Stimulated activated CD8-positive, alpha-beta memory T cell treated with anti-CD3 and anti-CD28 coated beads, Interleukin-4, amount 100 ng/mL, for 24 hours (primary cell): ENCODE data around the gene SPG7.

ENCODE experiments used
- DNase-seq: peaks from one replicate; pipeline ENCODE4 v3.0.0-alpha.2; 2020; ENCODE audit warnings: low read depth

SPG7 gene

DNA sequence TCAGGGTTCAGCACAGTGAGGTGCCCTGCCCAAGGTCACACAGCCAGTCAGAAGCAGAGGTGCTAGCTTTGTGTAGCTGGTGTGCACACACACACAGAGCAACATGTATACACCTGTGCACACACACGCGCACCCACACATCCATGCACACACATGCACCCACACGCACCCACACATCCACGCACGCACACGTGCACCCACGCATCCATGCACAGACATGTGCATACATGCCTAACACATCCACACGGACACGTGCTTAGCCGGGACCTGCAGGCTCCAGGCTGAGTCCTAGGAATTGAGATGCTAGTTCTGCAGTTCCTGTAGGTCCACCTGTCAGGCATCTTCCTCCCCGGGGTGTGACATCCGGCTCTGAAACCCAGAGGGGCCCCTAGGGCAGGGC is 92.2 kb downstream of the SPG7 start:
- no peak for DNase-seq

DNA sequence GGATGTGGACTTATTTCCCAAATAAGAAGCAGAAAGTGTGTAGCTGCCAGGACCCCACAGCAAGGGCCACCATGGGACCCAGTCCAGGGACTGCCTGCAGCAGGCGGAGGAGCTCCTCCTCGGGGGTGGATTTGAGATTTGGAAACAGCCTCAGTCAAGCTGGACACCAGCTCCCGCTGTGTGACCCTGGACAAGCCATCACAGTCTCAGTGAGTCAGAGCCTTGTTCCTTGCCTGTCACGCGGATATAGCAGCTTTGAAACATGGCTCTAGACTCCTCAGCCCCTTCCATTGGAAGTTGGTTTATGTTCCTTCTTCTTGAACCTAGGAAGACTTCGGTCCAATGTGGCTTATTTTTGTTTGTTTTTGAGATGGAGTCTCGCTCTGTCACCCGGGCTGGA is 92.8 kb downstream of the SPG7 start:
- DNase-seq, result no peak

DNA sequence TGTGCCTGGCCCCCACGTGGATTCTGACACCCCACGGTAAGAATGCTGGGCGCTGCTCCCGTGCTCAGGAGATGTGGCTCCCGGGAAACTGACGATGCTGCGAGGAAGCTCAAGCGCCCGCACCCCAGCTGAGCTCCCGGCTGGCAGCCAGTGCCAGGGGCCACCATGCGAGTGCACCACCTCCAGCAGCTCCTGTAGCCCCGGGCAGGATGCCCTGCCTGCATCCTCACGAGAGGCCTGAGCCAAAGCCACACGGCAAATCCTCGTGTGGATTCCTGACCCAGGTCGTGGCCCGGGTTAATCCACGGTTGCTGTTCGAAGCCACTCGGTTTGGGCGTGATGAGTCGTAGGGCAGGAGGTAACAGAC is 93.7 kb downstream of the SPG7 start:
- DNase-seq, result no peak

DNA sequence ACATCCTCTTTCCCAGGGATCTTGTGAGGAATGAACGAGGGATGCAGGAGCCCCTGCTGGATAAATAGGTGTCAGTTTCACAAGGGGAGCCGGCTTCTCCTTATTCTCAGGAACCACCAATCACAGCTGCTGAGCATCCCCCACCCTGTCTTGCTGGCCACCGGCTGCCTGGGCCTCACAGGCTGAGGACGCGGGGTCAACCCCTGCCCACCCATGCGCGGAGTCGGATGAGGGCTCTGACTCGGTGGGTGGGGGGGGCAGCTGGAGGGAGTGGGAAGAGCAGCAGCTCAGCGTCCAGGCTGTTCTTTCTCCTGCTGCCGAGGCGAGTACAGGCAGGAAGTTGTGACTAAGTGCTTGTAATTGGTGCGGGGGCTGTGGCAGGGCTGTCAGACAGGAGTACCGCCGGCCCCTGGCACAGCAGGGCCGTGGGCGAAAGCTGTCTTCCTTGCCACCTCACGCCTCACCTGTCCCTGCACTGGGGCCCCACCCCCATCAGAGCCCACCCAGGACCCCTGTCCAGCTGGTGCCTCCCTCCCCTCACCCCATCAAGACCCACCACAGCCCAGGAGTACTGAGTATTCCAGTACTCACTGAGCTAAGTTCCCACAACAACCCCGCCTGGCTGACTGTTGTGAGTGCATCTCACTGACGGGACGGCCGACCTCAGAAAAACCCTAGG is 94.2 kb downstream of the SPG7 start:
- peak; percentile 58 for DNase-seq

DNA sequence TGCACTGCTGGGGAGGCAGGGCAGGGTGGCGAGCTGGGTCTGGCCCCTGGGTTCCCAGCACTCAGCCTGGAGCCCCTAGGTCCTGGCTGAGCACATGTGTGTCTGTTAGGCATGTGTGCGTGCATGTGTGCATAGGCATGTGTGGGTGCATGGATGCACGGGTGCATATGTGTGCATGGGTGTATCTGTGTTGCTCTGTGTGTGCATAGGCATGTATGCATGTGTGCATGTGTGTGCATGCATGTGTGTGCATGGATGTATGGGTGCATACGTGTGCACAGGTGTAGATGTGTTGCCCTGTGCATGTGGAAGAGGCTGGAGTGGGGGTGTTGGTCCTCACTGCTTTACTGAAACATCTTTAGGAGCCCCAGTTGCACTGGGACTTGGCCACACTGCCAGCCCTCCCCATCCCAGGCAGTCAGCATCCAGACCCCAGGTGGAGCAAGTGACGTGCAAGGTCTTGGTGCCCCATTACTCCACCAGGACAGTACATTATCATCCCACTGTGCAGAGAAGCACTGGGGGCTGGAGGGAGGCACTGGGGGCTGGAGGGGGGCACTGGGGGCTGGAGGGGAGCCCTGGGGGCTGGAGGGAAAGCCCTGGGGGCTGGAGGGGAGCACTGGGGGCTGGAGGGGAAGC is 94.9 kb downstream of the SPG7 start:
- no peak for DNase-seq

DNA sequence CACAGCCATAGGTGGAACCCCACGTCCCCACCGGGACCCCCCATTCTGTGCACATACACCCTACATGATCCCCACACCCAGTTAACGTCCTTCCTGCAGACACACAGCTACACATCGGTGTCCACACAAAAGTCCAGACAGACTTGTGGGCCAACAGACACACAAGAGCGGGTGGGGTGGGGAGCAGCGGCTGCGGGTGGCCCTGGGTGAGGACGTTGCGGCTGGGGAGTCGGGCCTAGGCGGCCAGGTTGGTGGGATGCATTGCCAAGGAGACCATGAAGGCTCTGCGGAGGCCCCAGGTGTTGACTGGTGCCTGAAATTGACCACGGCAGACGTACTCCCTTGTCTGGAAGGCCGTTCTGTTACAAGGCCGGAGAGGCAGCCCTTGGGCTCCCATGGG is 96.6 kb downstream of the SPG7 start:
- no peak for DNase-seq

DNA sequence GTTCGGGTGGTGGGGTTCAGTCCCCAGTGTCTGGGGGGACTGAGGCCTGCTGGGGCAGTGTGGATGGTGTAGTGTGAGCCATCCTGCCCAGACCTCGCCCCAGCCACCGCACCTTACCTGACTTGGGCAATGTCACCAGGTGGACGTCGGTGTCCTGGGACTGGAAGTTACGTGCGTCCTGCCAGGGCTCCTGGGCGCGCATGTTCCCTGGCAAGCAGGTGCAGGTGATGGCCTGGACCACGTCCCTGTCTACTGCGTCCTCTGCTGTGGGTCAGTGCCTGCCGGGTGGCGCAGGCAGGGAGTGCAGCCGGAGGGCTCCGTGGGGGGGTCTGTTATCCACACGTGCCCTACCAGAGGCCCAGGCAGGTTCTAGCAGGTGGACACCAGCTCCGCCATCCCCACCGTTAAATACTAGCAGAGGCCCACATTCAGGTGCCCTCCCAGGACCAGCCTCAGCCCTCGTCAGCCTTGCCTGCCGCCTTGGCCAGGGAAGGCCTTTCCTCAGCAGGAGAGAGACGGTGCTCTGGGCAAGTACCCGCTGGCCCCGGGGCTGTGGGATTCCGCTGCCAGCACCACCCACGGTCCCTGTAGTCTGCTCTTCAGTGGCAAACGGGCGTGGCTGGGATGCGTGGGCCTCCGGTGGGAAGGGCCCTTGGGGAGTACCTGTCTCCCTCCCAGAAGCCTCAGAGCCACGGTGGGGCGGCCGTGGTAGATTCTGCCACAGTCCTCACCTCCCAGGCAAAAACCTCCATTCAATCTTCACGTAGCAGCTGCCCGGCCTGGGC is 97.2 kb downstream of the SPG7 start:
- DNase-seq, result no peak

DNA sequence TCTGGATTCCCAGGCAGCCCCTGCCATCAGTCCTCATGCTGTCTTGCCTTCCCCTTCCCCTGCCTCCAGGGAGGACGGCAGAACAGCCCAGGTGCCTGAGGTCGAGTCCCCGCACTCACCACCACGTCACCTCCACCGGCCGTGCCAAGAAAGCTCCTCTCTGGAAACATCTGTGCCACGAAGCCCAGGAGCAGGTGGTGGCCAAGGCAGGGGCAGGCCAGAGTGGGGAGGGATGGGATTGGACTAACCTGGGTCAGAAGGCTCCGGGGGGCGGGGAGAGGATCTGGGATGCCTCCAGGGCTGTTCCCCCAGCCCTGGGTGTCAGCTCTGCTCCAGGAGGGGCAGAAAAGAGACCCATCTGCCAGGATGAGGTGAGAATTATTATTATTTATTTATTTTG is 97.8 kb downstream of the SPG7 start:
- no peak for DNase-seq
